ENCODE data around the gene ATP9B. TPM values are rescaled to one million over a fixed set of nuclear protein-coding genes. Genes with fewer than 3 reads are reported as not detected.
"Not testable (repeated sequence)": the region's sequence is repeated elsewhere in the genome, so short reads cannot be mapped to it uniquely, and the experiment has no call there.

The ATP9B gene
- total RNA-seq, 1 experiment from 2014 or later: 44.4 TPM

DNA sequence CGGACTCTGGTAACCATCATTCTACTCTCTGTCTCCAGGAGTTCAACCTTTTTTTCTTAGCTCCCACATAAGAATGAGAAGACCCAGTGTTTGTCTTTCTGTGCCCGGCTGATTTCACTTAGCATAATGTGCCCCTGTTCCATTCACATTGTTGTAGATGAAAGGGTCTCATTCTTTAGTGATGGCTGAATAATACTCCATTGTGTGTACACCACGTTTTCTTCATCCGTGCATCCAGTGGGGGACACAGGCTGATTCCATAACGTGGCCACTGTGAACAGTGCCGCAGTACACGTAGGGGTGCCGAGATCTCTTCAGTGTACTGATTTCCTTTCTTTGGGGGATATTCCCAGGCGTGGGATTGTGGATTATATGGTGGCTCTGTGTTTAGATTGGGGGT, 254.3 kb downstream of the ATP9B start:
- DNase-seq (ENCODE audit: low read depth, low spot score) (no peak), ATAC-seq (no peak)
- intact Hi-C loops (cut with micrococcal nuclease; ENCODE audit: unreplicated experiment): no loop called here

DNA sequence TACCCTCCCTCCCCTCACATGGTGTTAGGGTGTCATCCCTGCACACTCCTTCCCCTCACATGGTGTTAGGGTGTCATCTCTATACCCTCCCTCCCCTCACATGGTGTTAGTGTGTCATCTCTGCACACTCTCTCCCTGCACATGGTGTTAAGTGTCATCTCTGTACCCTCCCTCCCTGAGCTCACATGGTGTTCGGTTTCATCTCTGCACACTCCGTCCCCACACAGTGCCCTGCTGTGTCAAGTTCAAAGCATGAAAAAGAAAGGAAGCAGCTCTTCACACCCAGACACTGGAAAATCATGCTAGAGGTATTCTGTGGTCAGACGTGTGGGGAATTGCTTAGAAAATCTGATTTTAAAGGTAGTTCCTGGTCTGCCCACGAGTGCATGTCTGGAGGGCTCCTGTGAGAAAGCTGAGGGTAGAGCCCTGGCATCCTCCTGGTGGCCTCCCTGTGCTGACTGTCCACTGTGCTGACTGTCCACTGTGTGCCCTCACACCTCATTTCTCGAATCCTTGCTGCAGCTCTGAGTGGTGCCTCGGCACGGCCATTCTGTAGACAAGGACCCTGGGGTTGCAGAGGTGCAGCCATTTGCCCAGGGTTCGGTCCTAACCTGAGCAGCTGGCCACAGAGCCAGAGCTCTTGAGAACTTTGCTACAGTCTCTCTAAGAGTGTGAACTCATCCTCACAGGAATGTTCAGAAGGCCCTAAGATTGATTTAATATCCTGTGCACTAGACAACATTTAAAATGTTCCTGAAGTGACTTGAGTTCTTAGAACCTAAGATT, 257.4 kb downstream of the ATP9B start:
- TF ChIP-seq TCF7L2 (IDR thresholded peaks at IDR 0.05; ENCODE audit: low read depth, low read length): no peak
- TF ChIP-seq, protein P1, sequence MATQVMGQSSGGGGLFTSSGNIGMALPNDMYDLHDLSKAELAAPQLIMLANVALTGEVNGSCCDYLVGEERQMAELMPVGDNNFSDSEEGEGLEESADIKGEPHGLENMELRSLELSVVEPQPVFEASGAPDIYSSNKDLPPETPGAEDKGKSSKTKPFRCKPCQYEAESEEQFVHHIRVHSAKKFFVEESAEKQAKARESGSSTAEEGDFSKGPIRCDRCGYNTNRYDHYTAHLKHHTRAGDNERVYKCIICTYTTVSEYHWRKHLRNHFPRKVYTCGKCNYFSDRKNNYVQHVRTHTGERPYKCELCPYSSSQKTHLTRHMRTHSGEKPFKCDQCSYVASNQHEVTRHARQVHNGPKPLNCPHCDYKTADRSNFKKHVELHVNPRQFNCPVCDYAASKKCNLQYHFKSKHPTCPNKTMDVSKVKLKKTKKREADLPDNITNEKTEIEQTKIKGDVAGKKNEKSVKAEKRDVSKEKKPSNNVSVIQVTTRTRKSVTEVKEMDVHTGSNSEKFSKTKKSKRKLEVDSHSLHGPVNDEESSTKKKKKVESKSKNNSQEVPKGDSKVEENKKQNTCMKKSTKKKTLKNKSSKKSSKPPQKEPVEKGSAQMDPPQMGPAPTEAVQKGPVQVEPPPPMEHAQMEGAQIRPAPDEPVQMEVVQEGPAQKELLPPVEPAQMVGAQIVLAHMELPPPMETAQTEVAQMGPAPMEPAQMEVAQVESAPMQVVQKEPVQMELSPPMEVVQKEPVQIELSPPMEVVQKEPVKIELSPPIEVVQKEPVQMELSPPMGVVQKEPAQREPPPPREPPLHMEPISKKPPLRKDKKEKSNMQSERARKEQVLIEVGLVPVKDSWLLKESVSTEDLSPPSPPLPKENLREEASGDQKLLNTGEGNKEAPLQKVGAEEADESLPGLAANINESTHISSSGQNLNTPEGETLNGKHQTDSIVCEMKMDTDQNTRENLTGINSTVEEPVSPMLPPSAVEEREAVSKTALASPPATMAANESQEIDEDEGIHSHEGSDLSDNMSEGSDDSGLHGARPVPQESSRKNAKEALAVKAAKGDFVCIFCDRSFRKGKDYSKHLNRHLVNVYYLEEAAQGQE (IDR thresholded peaks at IDR 0.05; ENCODE audit: insufficient read depth in 1 of 2, low read depth in 2 of 2, low read length in 1 of 2): no peak
- TF ChIP-seq POLR2AphosphoS5 (IDR thresholded peaks at IDR 0.05; ENCODE audit: low read depth, low read length): no peak
- TF ChIP-seq SIN3A (IDR thresholded peaks at IDR 0.05; ENCODE audit: borderline replicate concordance, insufficient read depth, low read depth, low read length): no peak
- CTCF ChIA-PET: no interaction called here
- no peak for DNase-seq (ENCODE audit: low read depth, low spot score)
- Histone ChIP-seq H3K27me3 (ENCODE audit: control insufficient read depth, insufficient read depth, low read length) (no peaks in the 10 kb centered on the region), H3K4me1 (ENCODE audit: control insufficient read depth, insufficient read depth, low read length) (no peaks in the 10 kb centered on the region), H3K9me3 (ENCODE audit: control insufficient read depth, insufficient read depth, low read depth, low read length) (no peaks in the 10 kb centered on the region), H3K27ac (ENCODE audit: low read length) (no peak overlapping the region), H3K36me3 (ENCODE audit: control insufficient read depth, insufficient read depth, low read length) (no peaks in the 10 kb centered on the region; the same call in 1 of the 2 replicates), H3K4me3 (ENCODE audit: low read depth in 2 of 2, low read length in 2 of 2) (no peak overlapping the region)
- ATAC-seq: no peak
- in situ Hi-C loops (cut with HindIII; ENCODE audit: low pct_unique_long_range_greater_than_20kb, low sequenced_read_pairs) (no loop called here), intact Hi-C loops (cut with micrococcal nuclease; ENCODE audit: unreplicated experiment) (no loop called here)
- POLR2A ChIA-PET: no interaction called here
- BruUV-seq (replicated peaks): no TSS peak

More for the DNA sequence above, 254.3 kb downstream of the ATP9B start:
- no peaks in the 10 kb centered on the region for H3K9me3 ChIP-seq (ENCODE audit: control insufficient read depth, insufficient read depth, low read depth, low read length)
- H3K27me3 ChIP-seq (ENCODE audit: control insufficient read depth, insufficient read depth, low read length): no peaks in the 10 kb centered on the region
- H3K4me1 ChIP-seq (ENCODE audit: control insufficient read depth, insufficient read depth, low read length): no peaks in the 10 kb centered on the region
- no peaks in the 10 kb centered on the region for H3K36me3 ChIP-seq (ENCODE audit: control insufficient read depth, insufficient read depth, low read length)
- no peak overlapping the region for H3K4me3 ChIP-seq (ENCODE audit: low read depth in 2 of 2, low read length in 2 of 2)
- H3K27ac ChIP-seq (ENCODE audit: low read length): no peak overlapping the region
- ChIA-PET CTCF (no interaction called here), POLR2A (no interaction called here)
- no TSS peak for BruUV-seq (replicated peaks)
- in situ Hi-C loops (cut with HindIII; ENCODE audit: low pct_unique_long_range_greater_than_20kb, low sequenced_read_pairs): no loop called here
- TF ChIP-seq SIN3A (IDR thresholded peaks at IDR 0.05; ENCODE audit: borderline replicate concordance, insufficient read depth, low read depth, low read length) (no peak), TCF7L2 (IDR thresholded peaks at IDR 0.05; ENCODE audit: low read depth, low read length) (no peak)

DNA sequence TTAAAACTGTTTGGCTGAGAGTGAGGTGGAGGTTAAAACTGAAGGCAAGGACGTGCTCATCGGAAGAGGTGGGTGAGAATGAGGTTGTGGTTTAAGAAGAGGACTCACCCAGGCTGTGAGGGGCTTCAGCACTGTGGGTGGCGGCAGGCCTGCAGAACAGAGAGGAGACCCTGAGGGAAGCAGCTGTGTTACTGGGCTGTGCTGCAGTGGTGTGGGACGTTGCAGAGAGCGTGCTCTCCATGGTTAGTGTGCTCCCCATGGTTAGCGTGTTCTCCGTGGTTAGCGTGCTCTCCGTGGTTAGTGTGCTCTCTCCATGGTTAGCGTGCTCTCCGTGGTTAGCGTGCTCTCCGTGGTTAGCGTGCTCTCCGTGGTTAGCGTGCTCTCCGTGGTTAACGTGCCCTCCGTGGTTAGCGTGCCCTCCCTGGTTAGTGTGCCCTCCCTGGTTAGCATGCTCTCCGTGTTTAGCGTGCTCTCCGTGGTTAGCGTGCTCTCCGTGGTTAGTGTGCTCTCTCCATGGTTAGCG, 258.1 kb downstream of the ATP9B start:
- intact Hi-C loops (cut with micrococcal nuclease; ENCODE audit: unreplicated experiment) (no loop called here), in situ Hi-C loops (cut with HindIII; ENCODE audit: low pct_unique_long_range_greater_than_20kb, low sequenced_read_pairs) (no loop called here)
- ChIA-PET POLR2A (no interaction called here), CTCF (no interaction called here)
- no peaks in the 10 kb centered on the region for H3K9me3 ChIP-seq (ENCODE audit: control insufficient read depth, insufficient read depth, low read depth, low read length)
- H3K27ac ChIP-seq (ENCODE audit: low read length): no peak overlapping the region
- no peaks in the 10 kb centered on the region for H3K27me3 ChIP-seq (ENCODE audit: control insufficient read depth, insufficient read depth, low read length)
- TF ChIP-seq, protein P2, sequence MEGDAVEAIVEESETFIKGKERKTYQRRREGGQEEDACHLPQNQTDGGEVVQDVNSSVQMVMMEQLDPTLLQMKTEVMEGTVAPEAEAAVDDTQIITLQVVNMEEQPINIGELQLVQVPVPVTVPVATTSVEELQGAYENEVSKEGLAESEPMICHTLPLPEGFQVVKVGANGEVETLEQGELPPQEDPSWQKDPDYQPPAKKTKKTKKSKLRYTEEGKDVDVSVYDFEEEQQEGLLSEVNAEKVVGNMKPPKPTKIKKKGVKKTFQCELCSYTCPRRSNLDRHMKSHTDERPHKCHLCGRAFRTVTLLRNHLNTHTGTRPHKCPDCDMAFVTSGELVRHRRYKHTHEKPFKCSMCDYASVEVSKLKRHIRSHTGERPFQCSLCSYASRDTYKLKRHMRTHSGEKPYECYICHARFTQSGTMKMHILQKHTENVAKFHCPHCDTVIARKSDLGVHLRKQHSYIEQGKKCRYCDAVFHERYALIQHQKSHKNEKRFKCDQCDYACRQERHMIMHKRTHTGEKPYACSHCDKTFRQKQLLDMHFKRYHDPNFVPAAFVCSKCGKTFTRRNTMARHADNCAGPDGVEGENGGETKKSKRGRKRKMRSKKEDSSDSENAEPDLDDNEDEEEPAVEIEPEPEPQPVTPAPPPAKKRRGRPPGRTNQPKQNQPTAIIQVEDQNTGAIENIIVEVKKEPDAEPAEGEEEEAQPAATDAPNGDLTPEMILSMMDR (IDR thresholded peaks at IDR 0.05): no peak
- TF ChIP-seq TCF7L2 (IDR thresholded peaks at IDR 0.05; ENCODE audit: low read depth, low read length): no peak
- no peak overlapping the region for H3K4me3 ChIP-seq (ENCODE audit: low read depth in 2 of 2, low read length in 2 of 2)
- H3K4me1 ChIP-seq (ENCODE audit: control insufficient read depth, insufficient read depth, low read length): no peaks in the 10 kb centered on the region
- no peak for DNase-seq (ENCODE audit: low read depth, low spot score)
- BruUV-seq (replicated peaks): no TSS peak
- no peak for ATAC-seq
- H3K36me3 ChIP-seq (ENCODE audit: control insufficient read depth, insufficient read depth, low read length): no peaks in the 10 kb centered on the region; the same call in 1 of the 2 replicates

DNA sequence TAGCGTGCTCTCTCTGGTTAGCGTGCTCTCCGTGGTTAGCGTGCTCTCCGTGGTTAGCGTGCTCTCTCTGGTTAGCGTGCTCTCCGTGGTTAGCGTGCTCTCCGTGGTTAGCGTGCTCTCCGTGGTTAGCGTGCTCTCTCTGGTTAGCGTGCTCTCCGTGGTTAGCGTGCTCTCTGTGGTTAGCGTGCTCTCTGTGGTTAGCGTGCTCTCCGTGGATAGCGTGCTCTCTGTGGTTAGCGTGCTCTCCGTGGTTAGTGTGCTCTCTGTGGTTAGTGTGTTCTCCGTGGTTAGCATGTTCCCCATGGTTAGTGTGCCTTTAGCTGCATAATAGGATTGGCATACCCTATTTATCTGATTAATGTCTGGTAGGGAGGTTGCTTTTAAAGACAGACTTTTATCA, 258.7 kb downstream of the ATP9B start:
- POLR2A ChIA-PET; H3K27ac ChIP-seq (ENCODE audit: low read length); DNase-seq (ENCODE audit: low read depth, low spot score); H3K4me1 ChIP-seq (ENCODE audit: control insufficient read depth, insufficient read depth, low read length); BruUV-seq (replicated peaks); H3K9me3 ChIP-seq (ENCODE audit: control insufficient read depth, insufficient read depth, low read depth, low read length); H3K36me3 ChIP-seq (ENCODE audit: control insufficient read depth, insufficient read depth, low read length); intact Hi-C loops (cut with micrococcal nuclease; ENCODE audit: unreplicated experiment); H3K4me3 ChIP-seq (ENCODE audit: low read depth in 2 of 2, low read length in 2 of 2); CTCF ChIA-PET; H3K27me3 ChIP-seq (ENCODE audit: control insufficient read depth, insufficient read depth, low read length); ATAC-seq; in situ Hi-C loops (cut with HindIII; ENCODE audit: low pct_unique_long_range_greater_than_20kb, low sequenced_read_pairs): not testable (repeated sequence)

Data from Panc1 (cell line).